ENCODE data around the gene SYCN.

The SYCN gene

DNA sequence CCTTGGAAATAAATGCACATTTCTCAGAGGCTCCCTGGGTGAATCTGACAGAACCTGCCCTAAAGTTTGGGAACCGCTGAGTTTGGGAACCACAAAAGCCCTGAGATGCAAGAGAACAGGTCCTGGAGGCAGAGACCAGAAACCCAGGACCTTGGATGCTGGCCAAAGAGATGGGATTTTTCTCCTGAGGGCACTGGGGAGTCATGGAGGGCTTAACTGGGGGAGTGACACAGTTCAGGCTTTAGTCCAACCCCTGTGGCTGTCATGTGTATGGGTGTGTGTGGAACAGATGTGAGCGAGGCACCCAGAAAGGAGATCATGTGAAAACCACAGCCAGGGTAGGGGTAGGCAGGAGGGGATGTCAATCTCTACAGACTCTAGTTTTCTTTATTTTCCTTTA, 11.2 kb downstream of the SYCN start:
- TF ChIP-seq, protein P1, sequence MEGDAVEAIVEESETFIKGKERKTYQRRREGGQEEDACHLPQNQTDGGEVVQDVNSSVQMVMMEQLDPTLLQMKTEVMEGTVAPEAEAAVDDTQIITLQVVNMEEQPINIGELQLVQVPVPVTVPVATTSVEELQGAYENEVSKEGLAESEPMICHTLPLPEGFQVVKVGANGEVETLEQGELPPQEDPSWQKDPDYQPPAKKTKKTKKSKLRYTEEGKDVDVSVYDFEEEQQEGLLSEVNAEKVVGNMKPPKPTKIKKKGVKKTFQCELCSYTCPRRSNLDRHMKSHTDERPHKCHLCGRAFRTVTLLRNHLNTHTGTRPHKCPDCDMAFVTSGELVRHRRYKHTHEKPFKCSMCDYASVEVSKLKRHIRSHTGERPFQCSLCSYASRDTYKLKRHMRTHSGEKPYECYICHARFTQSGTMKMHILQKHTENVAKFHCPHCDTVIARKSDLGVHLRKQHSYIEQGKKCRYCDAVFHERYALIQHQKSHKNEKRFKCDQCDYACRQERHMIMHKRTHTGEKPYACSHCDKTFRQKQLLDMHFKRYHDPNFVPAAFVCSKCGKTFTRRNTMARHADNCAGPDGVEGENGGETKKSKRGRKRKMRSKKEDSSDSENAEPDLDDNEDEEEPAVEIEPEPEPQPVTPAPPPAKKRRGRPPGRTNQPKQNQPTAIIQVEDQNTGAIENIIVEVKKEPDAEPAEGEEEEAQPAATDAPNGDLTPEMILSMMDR (IDR thresholded peaks at IDR 0.05; ENCODE audit: low read depth, low read length, missing control alignments) = no peak
- DNase-seq (ENCODE audit: extremely low read depth, low read depth) = no peak
- no peak overlapping the region for H3K4me3 ChIP-seq (replicated peaks; ENCODE audit: low read depth, low read length)

DNA sequence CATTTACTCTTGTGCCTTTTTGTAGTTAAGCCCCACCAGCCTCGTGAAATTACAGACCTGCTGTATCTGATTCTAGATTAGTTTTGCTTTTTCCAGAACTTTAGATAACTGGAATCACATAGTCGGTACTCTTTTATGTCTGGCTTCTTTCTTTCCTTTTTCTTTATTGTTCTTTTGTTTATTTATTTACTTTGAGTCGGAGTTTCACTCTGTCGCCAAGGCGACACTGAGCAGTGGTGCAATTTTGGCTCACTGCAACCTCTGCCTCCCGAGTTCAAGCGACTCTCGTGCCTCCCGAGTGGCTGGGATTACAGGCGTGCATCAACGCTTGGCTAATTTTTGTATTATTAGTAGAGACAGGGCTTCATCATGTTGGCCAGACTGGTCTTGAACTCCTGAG, 13.3 kb downstream of the SYCN start:
- TF ChIP-seq, protein P1 (IDR thresholded peaks at IDR 0.05; ENCODE audit: low read depth, low read length, missing control alignments) = no peak
- no peak overlapping the region for H3K4me3 ChIP-seq (replicated peaks; ENCODE audit: low read depth, low read length)
- DNase-seq (ENCODE audit: extremely low read depth, low read depth) = no peak

DNA sequence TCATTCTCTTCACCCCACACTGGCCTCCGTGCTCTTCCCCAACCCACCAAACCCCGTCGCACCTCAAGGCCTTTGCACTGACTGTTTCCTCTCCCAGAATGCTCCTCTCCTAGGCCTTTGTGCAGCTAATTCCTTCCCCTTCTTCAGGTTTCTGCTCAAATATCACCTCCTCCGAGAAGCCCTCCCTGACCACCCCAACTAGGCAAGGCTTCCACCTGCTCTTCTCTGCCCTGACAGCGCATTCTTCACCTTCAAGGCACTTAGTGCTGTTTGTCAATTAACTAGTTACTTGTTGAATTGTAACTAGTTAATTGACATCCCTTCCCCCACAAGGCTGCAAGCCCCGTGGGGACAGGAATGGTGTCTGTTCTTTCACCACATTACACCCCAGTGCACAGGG, 15.1 kb downstream of the SYCN start:
- H3K4me3 ChIP-seq (replicated peaks; ENCODE audit: low read depth, low read length) = no peak overlapping the region
- TF ChIP-seq, protein P1 (IDR thresholded peaks at IDR 0.05; ENCODE audit: low read depth, low read length, missing control alignments) = no peak
- DNase-seq (ENCODE audit: extremely low read depth, low read depth) = no peak

DNA sequence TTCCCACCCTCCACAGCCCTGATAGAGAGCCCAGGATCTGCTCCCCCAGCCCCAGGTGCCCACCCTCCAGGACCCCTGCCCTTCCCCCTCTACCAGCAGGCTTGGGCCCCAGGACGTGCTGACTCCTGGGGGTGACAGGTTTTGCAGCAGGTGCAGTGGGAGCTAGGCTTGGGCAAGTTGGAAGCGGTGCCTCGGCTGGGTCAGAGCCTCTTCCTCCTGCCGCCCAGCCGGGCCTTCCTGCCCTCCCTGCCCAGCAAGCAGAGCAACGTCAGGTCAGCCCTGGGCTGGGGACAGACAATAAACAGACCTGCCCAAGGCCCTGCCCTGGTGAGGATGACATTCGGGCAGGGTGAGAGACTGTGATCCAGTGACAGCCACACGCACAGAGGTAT, 16.5 kb downstream of the SYCN start:
- H3K4me3 ChIP-seq (replicated peaks; ENCODE audit: low read depth, low read length) = no peak overlapping the region
- TF ChIP-seq, protein P1 (IDR thresholded peaks at IDR 0.05; ENCODE audit: low read depth, low read length, missing control alignments) = no peak
- no peak for DNase-seq (ENCODE audit: extremely low read depth, low read depth)

DNA sequence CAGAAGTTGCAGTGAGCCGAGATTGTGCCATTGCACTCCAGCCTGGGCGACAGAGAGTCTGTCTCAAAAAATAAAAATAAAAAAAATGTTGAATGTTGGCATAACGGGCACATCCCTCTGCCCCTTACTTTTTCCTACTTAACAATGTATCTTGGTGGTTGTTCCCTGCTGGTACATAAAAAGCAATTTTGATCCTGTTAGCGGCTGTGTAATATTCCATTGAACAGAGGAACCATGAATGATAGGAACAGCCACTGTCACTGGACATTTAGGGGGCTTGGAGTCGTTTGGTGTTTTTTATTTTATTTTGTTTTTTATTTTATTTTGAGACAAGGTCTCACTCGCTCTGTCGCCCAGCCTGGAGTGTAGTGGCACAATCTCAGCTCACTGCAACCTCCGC, 17.7 kb downstream of the SYCN start:
- TF ChIP-seq, protein P1 (IDR thresholded peaks at IDR 0.05; ENCODE audit: low read depth, low read length, missing control alignments) = no peak
- DNase-seq (ENCODE audit: extremely low read depth, low read depth) = no peak
- no peak overlapping the region for H3K4me3 ChIP-seq (replicated peaks; ENCODE audit: low read depth, low read length)

DNA sequence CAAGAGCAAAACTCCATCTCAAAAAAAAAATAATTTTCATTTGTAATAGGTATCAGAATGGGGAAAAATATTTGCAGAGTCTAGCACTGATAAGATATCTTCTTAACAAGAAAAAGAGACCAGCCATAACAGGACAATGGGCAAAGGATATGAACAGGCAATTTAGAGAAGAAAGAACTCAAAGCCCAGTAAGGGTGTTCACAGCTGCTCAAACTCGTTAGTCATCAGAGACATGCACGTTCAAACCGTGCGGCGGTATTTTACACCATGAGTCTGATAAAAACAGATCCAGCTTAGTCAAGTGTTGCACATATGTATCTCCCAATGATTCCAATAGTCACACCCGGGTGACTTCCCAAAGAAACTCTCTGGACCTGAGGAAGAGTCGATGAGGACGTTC, 21.0 kb downstream of the SYCN start:
- TF ChIP-seq, protein P1 (IDR thresholded peaks at IDR 0.05; ENCODE audit: low read depth, low read length, missing control alignments) = no peak
- no peak for DNase-seq (ENCODE audit: extremely low read depth, low read depth)

DNA sequence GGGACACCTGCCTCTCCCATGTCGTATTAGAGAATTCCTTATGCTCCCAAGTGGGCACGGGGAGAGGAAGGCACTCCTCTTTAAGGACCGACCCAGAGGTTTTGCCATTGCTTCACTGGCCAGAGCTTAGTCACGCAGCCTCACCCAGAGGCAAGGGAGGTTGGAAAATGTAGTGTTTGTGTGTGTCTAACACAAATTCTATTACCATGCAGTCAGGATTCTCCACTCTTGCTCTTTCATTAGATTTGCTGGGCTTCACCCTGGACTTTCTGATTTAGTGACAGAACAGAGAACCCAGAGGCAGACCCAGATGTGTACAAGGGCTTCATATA, 21.9 kb downstream of the SYCN start:
- no peak for DNase-seq (ENCODE audit: extremely low read depth, low read depth)

More for the DNA sequence above, 21.0 kb downstream of the SYCN start:
- no peak overlapping the region for H3K4me3 ChIP-seq (replicated peaks; ENCODE audit: low read depth, low read length)

More for the DNA sequence above, 21.9 kb downstream of the SYCN start:
- H3K4me3 ChIP-seq (replicated peaks; ENCODE audit: low read depth, low read length) = no peak overlapping the region
- TF ChIP-seq, protein P1 (IDR thresholded peaks at IDR 0.05; ENCODE audit: low read depth, low read length, missing control alignments) = no peak
